GM12878 (cell line): ENCODE measurements around the gene SUV39H1. TPM values are rescaled to one million over a fixed set of nuclear protein-coding genes. Genes with fewer than 3 reads are reported as not detected.

ENCODE experiments used
- ATAC-seq: fragments of 200-7000 bp; cut with Tn5 transposase; 3 replicates; pipeline ENCODE4 v1.9.1; 2020; ENCODE audit warnings: mild to moderate bottlenecking, moderate library complexity
- BruUV-seq: library from RNA; stranded (reverse); fragments of 400-500 nt; replicated peaks from 2 replicates; lab custom pipeline; 2021; lab: Mats Ljungman, UMichigan
- CTCF ChIA-PET: fragments of 300-600 bp; sonication (Branson Sonifier 250); formaldehyde crosslinking; extraction: SDS; loops from one replicate; lab custom pipeline; 2021; ENCODE audit warnings: inconsistent platforms; lab: Yijun Ruan, JAX
- POLR2A ChIA-PET: fragments of 350-600 bp; formaldehyde crosslinking; extraction: SDS; loops from one replicate; lab custom pipeline; 2021; ENCODE audit warnings: inconsistent platforms; lab: Charles Lee
- RAD21 ChIA-PET: fragments of 300-600 bp; sonication (Branson Sonifier 250); formaldehyde crosslinking; loops from one replicate; lab custom pipeline; 2023; ENCODE audit warnings: antibody characterized with exemption; ENCODE audit not compliant: unreplicated experiment; lab: Charles Lee
- SMC1A ChIA-PET: fragments of 300-600 bp; sonication (Branson Sonifier 250); formaldehyde crosslinking; loops from one replicate; lab custom pipeline; 2023; ENCODE audit not compliant: unreplicated experiment, uncharacterized antibody; lab: Charles Lee
- DNase-seq: peaks from one replicate; pipeline ENCODE4 v3.0.0-alpha.2; 2011; ENCODE audit warnings: low read depth, low spot score
- FAIRE-seq: peaks from 3 replicates; lab custom pipeline; 2011; peaks lifted over from hg19 to GRCh38; lab: Jason Lieb, UNC
- H2AFZ ChIP-seq: 2 replicates; pipeline ENCODE4 v1.6.0; 2011; ENCODE audit warnings: low read depth, low read length, control low read depth; ENCODE audit not compliant: control insufficient read depth
- H3K27ac ChIP-seq: 2 replicates; pipeline ENCODE4 v1.5.1; 2011; ENCODE audit warnings: control low read depth; ENCODE audit not compliant: control insufficient read depth, insufficient read depth
- H3K27me3 ChIP-seq, 2 experiments: replicated peaks in 1 of 2; 2 replicates each; pipeline versions ENCODE4 v1.6.0 to v1.6.1; 2011; ENCODE audit warnings: low read length in 1 of 2; ENCODE audit not compliant: control insufficient read depth in 2 of 2, insufficient read depth in 2 of 2
- H3K36me3 ChIP-seq, 2 experiments: 2 replicates each; pipeline ENCODE4 v1.5.1; 2011; ENCODE audit warnings: low read length in 1 of 2; ENCODE audit not compliant: control insufficient read depth in 2 of 2, insufficient read depth in 2 of 2
- H3K4me1 ChIP-seq: 2 replicates; pipeline ENCODE4 v1.6.1; 2011; ENCODE audit warnings: mild to moderate bottlenecking, low read length, moderate library complexity, mixed read lengths; ENCODE audit not compliant: control insufficient read depth, insufficient read depth
- H3K4me2 ChIP-seq: 2 replicates; pipeline ENCODE4 v1.6.0; 2011; ENCODE audit warnings: control low read depth; ENCODE audit not compliant: control insufficient read depth, insufficient read depth
- H3K4me3 ChIP-seq: fragments of 200-600 bp; sonication (generic); 2 replicates; pipeline ENCODE4 v1.5.1; 2016
- H3K79me2 ChIP-seq: 2 replicates; pipeline ENCODE4 v1.6.0; 2011; ENCODE audit warnings: low read length; ENCODE audit not compliant: control insufficient read depth, insufficient read depth
- H3K9ac ChIP-seq: 2 replicates; pipeline ENCODE4 v1.8.0; 2011; ENCODE audit warnings: low read length, control low read depth, mixed read lengths; ENCODE audit not compliant: control insufficient read depth, insufficient read depth
- H3K9me3 ChIP-seq: replicated peaks from 3 replicates; pipeline ENCODE4 v1.5.1; 2011; ENCODE audit warnings: mild to moderate bottlenecking, low read length; ENCODE audit not compliant: control insufficient read depth, insufficient read depth
- H4K20me1 ChIP-seq: 2 replicates; pipeline ENCODE4 v1.6.0; 2011; ENCODE audit not compliant: control insufficient read depth, insufficient read depth
- DPF2 ChIP-seq: fragments of 450-650 bp; IDR thresholded peaks from 2 replicates; pipeline ENCODE4 v1.6.1; 2017; ENCODE audit warnings: mild to moderate bottlenecking
- EGR1 ChIP-seq, 2 experiments: IDR thresholded peaks; 1 replicate in 1 of 2; 2 replicates in 1 of 2; pipeline ENCODE4 v1.6.1; 2011 to 2012; ENCODE audit warnings: low read depth in 2 of 2, low read length in 2 of 2, borderline replicate concordance in 1 of 2, mild to moderate bottlenecking in 1 of 2, moderate library complexity in 1 of 2
- GABPA ChIP-seq: IDR thresholded peaks from 2 replicates; pipeline ENCODE4 v1.6.1; 2014; ENCODE audit warnings: antibody characterized with exemption, low read depth, mild to moderate bottlenecking, inconsistent platforms
- MXI1 ChIP-seq: fragments of 150-350 bp; IDR thresholded peaks from 2 replicates; pipeline ENCODE4 v1.6.1; 2011; ENCODE audit warnings: low read depth, mild to moderate bottlenecking, inconsistent platforms, low read length, improper control_type of control experiment
- NBN ChIP-seq: fragments of 450-650 bp; IDR thresholded peaks from 2 replicates; pipeline ENCODE4 v1.6.1; 2016
- PAX5 ChIP-seq: IDR thresholded peaks from 2 replicates; pipeline ENCODE4 v1.6.1; 2011; ENCODE audit warnings: low read depth, low read length, borderline replicate concordance
- POU2F2 ChIP-seq: IDR thresholded peaks from 3 replicates; pipeline ENCODE4 v1.6.1; 2011; ENCODE audit warnings: low read depth, mild to moderate bottlenecking, low read length, borderline replicate concordance
- RFX5 ChIP-seq: IDR thresholded peaks from 2 replicates; pipeline ENCODE4 v1.6.1; 2011; ENCODE audit warnings: low read depth, low read length, improper control_type of control experiment
- SMARCA5 ChIP-seq: fragments of 450-650 bp; IDR thresholded peaks from 2 replicates; pipeline ENCODE4 v1.6.1; 2017; ENCODE audit warnings: mild to moderate bottlenecking
- SREBF1 ChIP-seq: IDR thresholded peaks from 2 replicates; pipeline ENCODE4 v1.6.1; 2012; ENCODE audit warnings: mild to moderate bottlenecking, low read length
- YBX1 ChIP-seq: fragments of 450-650 bp; IDR thresholded peaks from 2 replicates; pipeline ENCODE4 v1.6.1; 2016; ENCODE audit warnings: antibody characterized with exemption
- ZNF217 ChIP-seq: fragments of 450-650 bp; IDR thresholded peaks from 2 replicates; pipeline ENCODE4 v1.6.1; 2017; ENCODE audit warnings: antibody characterized with exemption, mild to moderate bottlenecking
- in situ Hi-C: fragments of 300-500 bp; cut with MboI; formaldehyde crosslinking; loops from 9 replicates; pipeline ENCODE4 v1.14.3; 2018; ENCODE audit warnings: mixed read lengths
- intact Hi-C: fragments of 100-400 bp; cut with micrococcal nuclease; formaldehyde crosslinking; loops from one replicate; pipeline ENCODE4 v1.14.2; 2022; ENCODE audit not compliant: unreplicated experiment
- polyA plus RNA-seq, 11 experiments: library from polyadenylated mRNA; depleted of rRNA in 4 of 11; unstranded in 6 of 11; stranded (reverse) in 5 of 11; fragments of >200 nt; fragmentation: Nextera tagmentation in 4 of 11; fragmentation: Illumina TruSeq in 1 of 11; extraction: Ambion mirVana in 4 of 11; extraction: Trizol in 1 of 11; gene quantifications; 1 replicate in 1 of 11; 2 replicates in 10 of 11; pipeline versions ENCODE4 v1.2.1 to v1.2.3, GENCODE V29; 2011 to 2016; ENCODE audit warnings: inconsistent platforms in 2 of 11, missing spikeins in 2 of 11, low read depth in 1 of 11
- total RNA-seq, 4 experiments: library from RNA; depleted of rRNA in 3 of 4; stranded (reverse); fragments of >200 nt in 3 of 4; fragmentation: Illumina TruSeq in 1 of 4; extraction: Trizol in 1 of 4; gene quantifications; 2 replicates each; pipeline versions ENCODE4 v1.2.1 to v1.2.3, GENCODE V29; 2013 to 2021
- TF ChIP-seq, protein P1 (sequence below): fragments of 450-650 bp; formaldehyde crosslinking; IDR thresholded peaks from 2 replicates; pipeline ENCODE4 v1.4.0; 2020; ENCODE audit warnings: mild to moderate bottlenecking, moderate library complexity
- TF ChIP-seq, protein P2 (sequence below): IDR thresholded peaks from 2 replicates; pipeline ENCODE4 v1.6.1; 2011; ENCODE audit warnings: borderline replicate concordance, low read depth, mild to moderate bottlenecking, moderate library complexity, low read length; ENCODE audit not compliant: insufficient read depth, poor library complexity, severe bottlenecking

The SUV39H1 gene
- total and polyA plus RNA-seq, 10 of the 15 experiments (the other 5 are each of a cell fraction or from before 2014, with no cell fraction given) = 4.9 to 33.2 (median 17.1) TPM

DNA sequence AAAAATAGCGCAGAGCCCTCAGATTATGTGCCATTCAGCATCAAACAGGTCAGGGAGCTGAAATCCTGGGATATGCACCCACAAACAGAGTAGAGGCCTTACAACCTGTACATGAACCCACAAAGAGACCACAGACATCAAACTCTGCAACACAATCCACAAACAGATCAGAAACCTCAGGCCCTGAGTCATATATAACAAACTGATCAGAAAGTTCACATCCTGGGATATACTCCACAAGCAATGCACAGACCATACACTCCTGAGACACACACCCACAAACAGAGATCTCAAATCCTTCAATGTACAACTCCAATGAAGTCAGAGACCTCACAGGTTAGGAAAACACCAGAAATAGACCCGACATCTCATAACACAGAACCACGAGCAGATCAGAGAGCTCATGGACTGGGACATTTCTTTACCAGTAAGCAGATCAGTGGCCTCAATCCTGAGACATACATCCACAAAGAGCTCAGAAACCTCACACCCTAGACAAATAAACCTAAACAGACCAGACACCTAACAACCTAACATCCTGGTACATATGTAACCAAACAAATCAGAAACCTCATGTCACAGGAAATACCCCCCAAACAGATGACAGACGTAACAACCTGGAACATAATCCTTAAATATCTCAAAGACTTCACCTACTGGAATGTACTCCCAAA is 24.2 kb downstream of the SUV39H1 start (continued):
- TF ChIP-seq, protein P1, sequence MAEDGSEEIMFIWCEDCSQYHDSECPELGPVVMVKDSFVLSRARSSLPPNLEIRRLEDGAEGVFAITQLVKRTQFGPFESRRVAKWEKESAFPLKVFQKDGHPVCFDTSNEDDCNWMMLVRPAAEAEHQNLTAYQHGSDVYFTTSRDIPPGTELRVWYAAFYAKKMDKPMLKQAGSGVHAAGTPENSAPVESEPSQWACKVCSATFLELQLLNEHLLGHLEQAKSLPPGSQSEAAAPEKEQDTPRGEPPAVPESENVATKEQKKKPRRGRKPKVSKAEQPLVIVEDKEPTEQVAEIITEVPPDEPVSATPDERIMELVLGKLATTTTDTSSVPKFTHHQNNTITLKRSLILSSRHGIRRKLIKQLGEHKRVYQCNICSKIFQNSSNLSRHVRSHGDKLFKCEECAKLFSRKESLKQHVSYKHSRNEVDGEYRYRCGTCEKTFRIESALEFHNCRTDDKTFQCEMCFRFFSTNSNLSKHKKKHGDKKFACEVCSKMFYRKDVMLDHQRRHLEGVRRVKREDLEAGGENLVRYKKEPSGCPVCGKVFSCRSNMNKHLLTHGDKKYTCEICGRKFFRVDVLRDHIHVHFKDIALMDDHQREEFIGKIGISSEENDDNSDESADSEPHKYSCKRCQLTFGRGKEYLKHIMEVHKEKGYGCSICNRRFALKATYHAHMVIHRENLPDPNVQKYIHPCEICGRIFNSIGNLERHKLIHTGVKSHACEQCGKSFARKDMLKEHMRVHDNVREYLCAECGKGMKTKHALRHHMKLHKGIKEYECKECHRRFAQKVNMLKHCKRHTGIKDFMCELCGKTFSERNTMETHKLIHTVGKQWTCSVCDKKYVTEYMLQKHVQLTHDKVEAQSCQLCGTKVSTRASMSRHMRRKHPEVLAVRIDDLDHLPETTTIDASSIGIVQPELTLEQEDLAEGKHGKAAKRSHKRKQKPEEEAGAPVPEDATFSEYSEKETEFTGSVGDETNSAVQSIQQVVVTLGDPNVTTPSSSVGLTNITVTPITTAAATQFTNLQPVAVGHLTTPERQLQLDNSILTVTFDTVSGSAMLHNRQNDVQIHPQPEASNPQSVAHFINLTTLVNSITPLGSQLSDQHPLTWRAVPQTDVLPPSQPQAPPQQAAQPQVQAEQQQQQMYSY = no peak
- TF ChIP-seq, all 136 proteins: peak for 0

DNA sequence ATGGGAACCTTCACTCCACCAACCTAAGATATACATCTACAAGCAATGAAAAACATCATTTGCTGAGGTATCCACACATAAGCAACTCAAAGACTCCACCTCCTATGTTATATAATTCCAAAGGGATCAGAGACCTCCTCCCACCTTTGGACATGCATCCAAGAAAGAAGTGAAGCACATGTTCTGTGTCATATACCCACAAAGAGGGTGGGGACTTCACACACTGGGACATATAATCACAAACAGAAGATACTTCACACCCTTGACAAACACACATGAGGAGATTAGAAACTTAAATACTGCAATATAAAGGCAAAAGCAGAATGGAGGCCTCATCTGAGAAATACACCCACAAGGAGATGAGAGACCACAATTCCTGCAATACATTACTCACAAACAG is 25.4 kb downstream of the SUV39H1 start:
- no TSS peak for BruUV-seq
- no peak overlapping the region for H3K4me3 ChIP-seq
- POLR2A ChIA-PET = no interaction called here

More for the DNA sequence above, 25.4 kb downstream of the SUV39H1 start:
- H3K4me2 ChIP-seq = no peak overlapping the region
- SMC1A ChIA-PET = no interaction called here
- ATAC-seq (no peak), DNase-seq (no peak), FAIRE-seq (no peak)
- RAD21 ChIA-PET = no interaction called here
- CTCF ChIA-PET = no interaction called here
- no peaks in the 10 kb centered on the region for H3K79me2 ChIP-seq
- H4K20me1 ChIP-seq = no peaks in the 10 kb centered on the region
- no peak overlapping the region for H2AFZ ChIP-seq
- H3K27ac ChIP-seq = no peak overlapping the region
- H3K27me3 ChIP-seq = no peaks in the 10 kb centered on the region
- no peak overlapping the region for H3K9ac ChIP-seq
- TF ChIP-seq, protein P2, sequence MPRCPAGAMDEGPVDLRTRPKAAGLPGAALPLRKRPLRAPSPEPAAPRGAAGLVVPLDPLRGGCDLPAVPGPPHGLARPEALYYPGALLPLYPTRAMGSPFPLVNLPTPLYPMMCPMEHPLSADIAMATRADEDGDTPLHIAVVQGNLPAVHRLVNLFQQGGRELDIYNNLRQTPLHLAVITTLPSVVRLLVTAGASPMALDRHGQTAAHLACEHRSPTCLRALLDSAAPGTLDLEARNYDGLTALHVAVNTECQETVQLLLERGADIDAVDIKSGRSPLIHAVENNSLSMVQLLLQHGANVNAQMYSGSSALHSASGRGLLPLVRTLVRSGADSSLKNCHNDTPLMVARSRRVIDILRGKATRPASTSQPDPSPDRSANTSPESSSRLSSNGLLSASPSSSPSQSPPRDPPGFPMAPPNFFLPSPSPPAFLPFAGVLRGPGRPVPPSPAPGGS = no peak
- TF ChIP-seq DPF2 (no peak), SREBF1 (no peak), SMARCA5 (no peak), NBN (no peak), EGR1 (IDR thresholded peaks at IDR 0.05; ENCODE audit: borderline replicate concordance in 1 of 2, low read depth in 2 of 2, low read length in 2 of 2) (no peak), GABPA (no peak), MXI1 (no peak), RFX5 (no peak), PAX5 (no peak), POU2F2 (no peak), YBX1 (no peak), ZNF217 (no peak)
- no peaks in the 10 kb centered on the region for H3K4me1 ChIP-seq
- H3K9me3 ChIP-seq = no peaks in the 10 kb centered on the region; the same call in 2 of the 3 replicates
- H3K36me3 ChIP-seq = no peaks in the 10 kb centered on the region
- intact Hi-C loops (no loop called here), in situ Hi-C loops (no loop called here)
